ENCODE results near the gene SSR1.

DNA sequence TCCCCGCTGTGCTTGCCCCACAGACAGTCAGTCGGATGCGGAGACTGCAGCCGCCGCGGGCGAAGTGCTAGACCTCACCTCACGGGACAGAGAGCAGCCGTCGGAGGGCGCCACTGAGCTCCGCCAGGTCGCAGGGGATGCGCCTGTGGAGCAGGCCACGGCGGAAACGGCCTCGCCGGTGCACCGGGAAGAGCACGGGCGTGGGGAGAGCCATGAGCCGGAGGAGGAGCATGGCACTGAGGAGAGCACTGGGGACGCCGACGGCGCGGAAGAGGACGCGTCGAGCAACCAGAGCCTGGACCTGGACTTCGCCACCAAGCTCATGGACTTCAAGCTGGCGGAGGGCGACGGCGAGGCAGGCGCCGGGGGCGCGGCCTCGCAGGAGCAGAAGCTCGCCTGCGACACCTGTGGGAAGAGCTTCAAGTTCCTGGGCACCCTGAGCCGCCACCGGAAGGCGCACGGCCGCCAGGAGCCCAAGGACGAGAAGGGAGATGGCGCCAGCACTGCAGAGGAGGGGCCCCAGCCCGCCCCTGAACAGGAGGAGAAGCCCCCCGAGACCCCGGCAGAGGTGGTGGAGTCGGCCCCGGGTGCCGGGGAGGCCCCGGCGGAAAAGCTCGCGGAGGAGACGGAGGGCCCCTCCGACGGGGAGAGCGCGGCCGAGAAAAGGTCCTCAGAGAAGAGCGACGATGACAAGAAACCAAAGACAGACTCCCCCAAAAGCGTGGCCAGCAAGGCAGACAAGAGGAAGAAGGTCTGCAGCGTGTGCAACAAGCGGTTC lies 66.4 kb downstream of the SSR1 start:
- TF ChIP-seq, protein P1, sequence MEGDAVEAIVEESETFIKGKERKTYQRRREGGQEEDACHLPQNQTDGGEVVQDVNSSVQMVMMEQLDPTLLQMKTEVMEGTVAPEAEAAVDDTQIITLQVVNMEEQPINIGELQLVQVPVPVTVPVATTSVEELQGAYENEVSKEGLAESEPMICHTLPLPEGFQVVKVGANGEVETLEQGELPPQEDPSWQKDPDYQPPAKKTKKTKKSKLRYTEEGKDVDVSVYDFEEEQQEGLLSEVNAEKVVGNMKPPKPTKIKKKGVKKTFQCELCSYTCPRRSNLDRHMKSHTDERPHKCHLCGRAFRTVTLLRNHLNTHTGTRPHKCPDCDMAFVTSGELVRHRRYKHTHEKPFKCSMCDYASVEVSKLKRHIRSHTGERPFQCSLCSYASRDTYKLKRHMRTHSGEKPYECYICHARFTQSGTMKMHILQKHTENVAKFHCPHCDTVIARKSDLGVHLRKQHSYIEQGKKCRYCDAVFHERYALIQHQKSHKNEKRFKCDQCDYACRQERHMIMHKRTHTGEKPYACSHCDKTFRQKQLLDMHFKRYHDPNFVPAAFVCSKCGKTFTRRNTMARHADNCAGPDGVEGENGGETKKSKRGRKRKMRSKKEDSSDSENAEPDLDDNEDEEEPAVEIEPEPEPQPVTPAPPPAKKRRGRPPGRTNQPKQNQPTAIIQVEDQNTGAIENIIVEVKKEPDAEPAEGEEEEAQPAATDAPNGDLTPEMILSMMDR (IDR thresholded peaks at IDR 0.05; ENCODE audit: low read length) = no peak
- TF ChIP-seq EZH2 (optimal IDR thresholded peaks at IDR 0.05; ENCODE audit: low read depth, low read length) (no peak), EZH2phosphoT487 (IDR thresholded peaks at IDR 0.05; ENCODE audit: low read length) (no peak)

Measured in MM.1S (cell line).